GM11168 (cell line): Measurements from ENCODE around the gene BANK1.
"Not testable (repeated sequence)": the region's sequence is repeated elsewhere in the genome, so short reads cannot be mapped to it uniquely, and the experiment has no call there.

Experiments
- in situ Hi-C: fragments of 300-500 bp; cut with MboI; formaldehyde crosslinking; loops from one replicate; pipeline ENCODE4 v1.12.0; 2022; ENCODE audit warnings: low sequenced_read_pairs; ENCODE audit not compliant: unreplicated experiment

BANK1 gene

DNA sequence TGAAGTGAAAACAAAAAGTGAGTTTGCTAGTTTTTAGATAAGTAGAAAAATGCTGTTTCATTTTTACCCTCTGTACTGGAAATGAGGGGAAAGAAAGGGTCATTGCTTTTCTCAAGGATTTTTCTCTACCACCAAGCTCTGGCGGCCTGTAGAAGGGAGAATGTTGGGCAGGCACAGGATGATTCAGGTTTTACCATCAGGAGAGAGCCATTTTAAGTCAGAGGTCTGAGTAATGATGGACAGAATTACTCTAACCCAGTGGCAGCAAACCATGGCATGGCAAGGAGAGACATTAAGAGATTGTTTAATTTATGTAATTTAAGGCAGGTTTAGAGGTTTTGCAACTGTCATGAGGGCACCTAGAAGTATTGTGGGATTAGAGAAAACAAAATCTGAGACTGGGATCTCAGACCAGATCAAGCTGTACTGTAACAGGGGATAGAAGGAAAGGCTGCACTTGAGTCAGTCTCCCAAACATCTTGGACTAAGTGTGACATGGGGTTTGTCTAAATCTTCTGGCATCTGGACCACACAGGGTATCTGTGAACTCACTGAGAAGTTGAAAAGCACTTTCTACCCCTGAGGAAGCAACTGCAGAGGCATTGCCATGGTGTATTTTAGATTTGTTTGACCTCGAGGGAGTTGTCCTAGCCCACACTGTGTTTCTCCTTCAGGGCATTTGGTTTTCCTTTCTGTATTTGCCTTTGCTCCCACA lies 81.6 kb downstream of the BANK1 start:
- in situ Hi-C loops, result no loop called here

- in situ Hi-C loops, result no loop called here
Measured at GRCh38 chr4:101885574-101885973, 95.0 kb downstream of the BANK1 start.

GRCh38 chr4:101886826-101887225 lies 96.3 kb downstream of the BANK1 start:
- in situ Hi-C loops, result no loop called here

GRCh38 chr4:101888472-101888871 lies 97.9 kb downstream of the BANK1 start:
- in situ Hi-C loops, result no loop called here

DNA sequence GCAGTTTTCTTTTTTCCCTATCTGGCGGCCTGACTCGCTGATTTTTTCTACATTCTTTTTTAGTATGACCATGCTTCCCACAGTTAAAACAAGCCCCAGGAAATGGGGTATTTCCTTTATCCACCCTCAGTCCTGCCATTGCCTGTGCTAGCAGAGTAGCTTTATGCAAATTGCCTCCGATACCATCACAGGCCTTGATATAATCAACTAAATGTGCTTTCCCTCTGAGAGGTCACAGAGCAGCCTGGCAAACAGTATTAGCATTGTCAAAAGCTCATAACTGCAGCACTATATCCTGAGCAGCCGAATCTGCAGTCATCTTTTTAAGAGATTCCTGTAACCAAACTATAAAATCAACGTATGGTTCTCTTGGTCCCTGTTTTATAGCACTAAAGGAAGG lies 115.0 kb downstream of the BANK1 start:
- in situ Hi-C loops, result not testable (repeated sequence)

DNA sequence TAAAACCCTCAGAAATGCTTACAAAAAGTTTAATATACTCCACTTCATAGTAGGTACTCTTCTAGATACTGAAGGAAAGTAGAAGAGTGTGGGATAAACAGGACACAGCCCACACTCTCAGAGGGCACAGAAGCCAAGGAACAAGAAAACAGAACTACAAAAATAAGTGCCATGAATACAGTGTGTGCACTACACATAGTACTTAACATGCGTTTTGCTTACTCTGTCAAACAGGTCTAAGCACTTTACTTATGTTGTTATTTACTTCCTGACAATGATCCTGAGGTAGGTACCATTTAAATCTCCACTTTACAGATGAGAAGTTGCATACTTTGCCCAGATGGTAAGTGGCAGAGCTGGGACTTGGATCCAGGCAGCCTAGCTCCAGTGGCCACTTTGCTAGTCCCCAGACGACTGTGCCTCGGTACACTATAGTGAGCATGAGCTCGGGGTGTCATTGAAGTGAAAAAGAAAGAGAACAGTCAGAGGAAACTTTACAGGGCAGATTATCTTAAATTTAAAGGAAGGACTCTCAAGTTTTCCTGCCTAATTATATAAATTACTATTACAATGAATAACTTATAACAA lies 120.3 kb downstream of the BANK1 start:
- in situ Hi-C loops, result no loop called here

DNA sequence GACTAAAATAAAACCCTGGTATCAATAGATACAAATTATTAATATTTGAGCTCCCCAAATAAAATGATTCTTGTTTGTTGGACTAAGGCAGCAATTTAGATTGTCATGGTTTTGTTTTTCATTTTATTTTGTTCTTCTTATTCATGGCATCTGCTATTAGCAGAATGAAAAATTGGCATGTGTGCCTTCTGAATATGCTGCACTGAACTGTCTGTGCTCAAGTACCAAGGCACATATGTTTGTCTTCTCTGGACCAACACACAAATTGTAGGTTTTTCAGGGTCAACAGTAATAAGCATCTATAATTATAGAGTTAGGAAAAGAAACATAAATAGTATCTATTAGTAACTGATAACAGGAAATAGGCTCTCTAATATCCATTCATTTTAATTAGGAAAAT lies 121.1 kb downstream of the BANK1 start:
- in situ Hi-C loops, result no loop called here

DNA sequence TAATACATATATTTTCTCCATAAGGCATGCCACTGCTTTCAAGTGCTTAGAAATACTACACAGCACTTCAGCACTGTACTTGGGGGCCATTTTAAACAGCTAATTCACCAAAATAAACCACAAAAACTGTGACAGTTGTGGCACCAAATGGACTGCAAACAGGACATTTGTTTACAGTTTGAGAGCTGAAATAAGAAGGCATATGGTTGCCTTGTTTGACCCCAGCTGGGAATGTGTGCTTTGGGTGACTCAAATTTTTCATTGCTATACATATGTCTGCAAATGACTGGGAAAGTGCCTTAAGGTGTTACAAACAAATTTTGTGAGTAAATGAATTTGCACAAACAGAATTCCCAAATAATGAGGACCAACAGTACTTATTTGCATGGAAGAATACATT lies 124.2 kb downstream of the BANK1 start:
- in situ Hi-C loops, result no loop called here

DNA sequence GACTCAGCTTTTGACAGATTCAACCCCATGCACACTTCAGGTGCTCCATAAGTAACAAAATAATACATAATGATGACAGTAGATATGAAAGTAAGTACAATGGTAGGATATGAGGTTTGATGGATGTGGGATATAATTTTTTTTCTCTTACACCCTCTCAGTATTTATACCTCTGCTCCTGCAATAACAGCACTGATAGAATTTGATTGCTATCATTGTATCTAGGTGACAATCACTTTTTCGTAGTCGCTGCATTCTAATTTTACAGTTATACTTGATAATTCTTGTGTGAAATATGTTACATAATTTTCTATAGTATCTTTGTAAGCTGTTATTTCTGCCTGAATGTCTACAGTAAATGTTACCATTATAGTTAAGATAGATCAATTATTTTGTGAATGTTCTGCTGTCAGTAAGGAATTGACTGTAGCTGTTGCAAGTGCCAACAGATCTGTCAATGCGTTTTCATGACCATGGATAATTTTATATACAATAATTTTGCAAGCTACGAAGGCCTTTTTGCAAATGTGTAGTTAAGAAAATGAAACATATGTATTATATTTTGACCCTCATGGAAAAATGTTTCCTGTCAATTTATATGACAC lies 128.9 kb downstream of the BANK1 start:
- in situ Hi-C loops, result no loop called here

DNA sequence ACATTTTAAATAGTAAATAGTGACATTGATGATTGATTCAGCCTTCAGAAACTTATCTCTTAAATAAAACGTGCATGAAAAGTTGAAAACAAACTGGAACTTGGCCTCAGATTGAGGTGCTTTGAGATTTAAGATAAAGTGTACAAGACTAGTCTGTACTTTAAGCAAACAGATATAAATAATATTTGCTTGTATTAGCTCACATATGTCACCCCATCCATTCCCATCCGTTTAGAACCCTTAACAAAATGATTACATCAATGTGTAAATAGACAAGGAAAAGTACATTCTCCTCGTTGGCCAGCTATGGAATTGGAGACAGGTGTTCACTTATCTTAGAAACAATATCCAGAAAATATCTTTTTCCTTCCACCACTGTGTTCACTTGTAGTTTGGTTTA lies 130.8 kb downstream of the BANK1 start:
- in situ Hi-C loops, result no loop called here

DNA sequence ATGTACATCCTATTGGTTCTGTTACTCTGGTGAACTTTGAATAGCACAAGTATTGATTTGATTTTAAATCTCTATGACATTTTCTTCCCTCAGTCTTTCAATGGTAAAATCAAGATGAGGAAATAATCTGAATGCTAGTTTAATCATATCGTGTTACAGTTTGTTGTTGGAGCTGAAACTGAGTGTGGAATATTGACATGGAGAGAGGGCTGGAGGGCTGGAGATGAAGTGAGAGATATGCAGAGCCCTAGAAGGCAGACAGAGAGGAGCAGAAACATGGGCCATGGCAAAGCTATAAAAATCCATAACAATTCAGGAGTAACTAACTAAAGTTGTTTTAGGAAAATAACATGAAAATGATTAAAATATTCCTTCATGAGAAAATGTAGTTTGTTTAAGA lies 141.1 kb downstream of the BANK1 start:
- in situ Hi-C loops, result no loop called here

- in situ Hi-C loops, result no loop called here
Measured at GRCh38 chr4:101933855-101934254, 143.3 kb downstream of the BANK1 start.

DNA sequence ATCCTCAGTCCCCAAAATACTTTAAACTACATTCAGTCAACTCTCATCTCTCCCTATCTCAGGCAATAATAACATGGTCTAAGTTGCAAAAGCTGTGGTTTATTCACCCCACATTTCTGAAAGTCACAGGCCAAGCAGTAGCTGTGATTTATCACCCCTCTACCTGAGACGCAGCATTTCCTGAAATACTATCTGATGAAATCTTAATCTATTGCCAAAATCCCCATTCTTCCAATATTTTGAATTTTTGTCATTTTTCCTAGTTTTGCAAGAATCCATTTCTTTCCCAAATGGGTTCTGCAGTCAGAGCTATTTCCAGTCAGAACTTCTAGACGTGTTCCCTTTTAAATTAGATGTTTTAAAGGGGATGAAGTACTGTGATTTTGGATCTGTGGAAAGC lies 148.3 kb downstream of the BANK1 start:
- in situ Hi-C loops, result no loop called here

GRCh38 chr4:101941816-101942358 lies 151.4 kb downstream of the BANK1 start:
- in situ Hi-C loops, result no loop called here

- in situ Hi-C loops, result no loop called here
Measured at GRCh38 chr4:101942891-101943290, 152.4 kb downstream of the BANK1 start.

DNA sequence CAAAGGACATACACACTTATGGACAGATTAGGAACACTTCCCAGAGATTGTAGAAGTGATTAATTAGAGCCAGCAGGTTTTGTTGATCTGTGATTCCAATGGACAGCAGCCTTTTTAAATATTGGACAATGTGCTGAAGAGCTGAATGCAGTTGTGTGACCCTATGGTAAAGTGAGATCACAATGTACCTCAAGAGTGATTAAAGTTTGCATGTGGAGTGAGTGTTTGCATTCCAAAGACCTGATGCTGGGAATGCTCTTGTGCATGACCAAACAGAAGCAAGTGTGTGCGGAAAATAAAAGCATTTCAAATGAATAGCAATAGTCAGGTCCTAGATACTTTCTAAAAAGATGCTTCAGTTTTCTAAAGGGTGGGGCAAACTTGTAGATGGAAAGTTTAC lies 154.1 kb downstream of the BANK1 start:
- in situ Hi-C loops, result no loop called here

- in situ Hi-C loops, result no loop called here
Measured at GRCh38 chr4:101948055-101948454, 157.5 kb downstream of the BANK1 start.

DNA sequence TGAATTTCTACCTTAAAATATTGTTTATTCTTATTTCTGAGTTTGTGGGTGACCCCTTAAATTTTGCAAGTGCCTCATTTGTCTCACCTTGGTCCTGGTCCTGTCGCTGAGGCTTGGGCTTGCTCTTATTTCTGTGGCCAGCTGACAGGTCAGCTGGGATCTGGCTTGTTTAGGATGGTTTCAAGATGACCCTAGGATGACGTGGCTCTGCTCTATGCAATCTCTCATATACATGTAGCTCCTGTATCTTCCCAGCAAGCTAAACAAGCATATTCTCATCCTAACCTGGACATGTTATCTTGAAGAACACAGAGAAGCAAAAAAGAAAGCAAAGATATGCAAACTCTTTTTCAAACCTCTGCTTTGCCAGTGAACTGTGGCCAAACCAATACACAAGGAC lies 158.4 kb downstream of the BANK1 start:
- in situ Hi-C loops, result no loop called here

GRCh38 chr4:101950258-101950979 lies 159.9 kb downstream of the BANK1 start:
- in situ Hi-C loops, result no loop called here

GRCh38 chr4:101952985-101953384 lies 162.5 kb downstream of the BANK1 start:
- in situ Hi-C loops, result no loop called here

DNA sequence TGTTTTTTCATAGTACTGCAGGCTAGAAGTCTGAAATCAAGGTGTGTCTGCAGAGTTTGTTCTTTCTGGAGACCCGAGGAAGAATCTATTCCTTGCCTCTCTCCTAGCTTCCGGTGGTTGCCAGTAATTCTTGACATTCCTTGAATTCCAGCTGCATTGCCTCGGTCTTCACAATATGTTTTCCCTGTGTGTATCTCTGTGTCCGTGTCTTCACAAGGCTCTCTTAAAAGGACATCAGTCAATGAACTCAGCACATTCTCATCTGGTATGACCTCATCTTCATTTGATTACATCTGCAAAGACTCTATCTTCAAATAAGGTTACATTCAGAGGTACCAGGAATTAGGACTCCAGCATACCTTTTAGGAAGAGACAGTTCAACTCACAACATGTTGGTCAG lies 163.4 kb downstream of the BANK1 start:
- in situ Hi-C loops, result no loop called here
